Stimulated activated CD4-positive, alpha-beta T cell treated with anti-CD3 and anti-CD28 coated beads, Interleukin-2, amount 100 ng/mL, for 48 hours (primary cell): ENCODE data around the gene MLF1.

ENCODE experiments used
- DNase-seq, 2 donors: peaks; one replicate each; pipeline ENCODE4 v3.0.0-alpha.2; 2020

The MLF1 gene

DNA sequence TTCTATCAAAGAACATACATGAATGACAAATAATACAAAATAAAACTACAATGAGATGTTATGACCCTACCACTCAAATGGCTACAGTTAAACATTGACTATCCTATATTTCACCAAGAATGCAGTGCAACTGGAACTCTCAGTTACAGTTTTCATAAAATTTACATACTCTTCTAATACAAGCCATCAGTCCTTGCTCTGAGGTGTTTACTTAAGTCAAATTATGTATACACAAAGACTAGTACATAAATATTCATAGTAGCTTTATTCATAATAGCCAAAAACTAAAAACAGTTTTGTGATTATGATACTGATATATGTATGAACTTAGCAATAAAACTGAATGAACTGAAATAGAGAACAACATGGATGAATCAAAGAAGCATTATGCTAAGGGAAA, 19.2 kb downstream of the MLF1 start:
- DNase-seq = no peak

GRCh38 chr3:158600787-158601186, 29.8 kb downstream of the MLF1 start:
- DNase-seq = no peak

DNA sequence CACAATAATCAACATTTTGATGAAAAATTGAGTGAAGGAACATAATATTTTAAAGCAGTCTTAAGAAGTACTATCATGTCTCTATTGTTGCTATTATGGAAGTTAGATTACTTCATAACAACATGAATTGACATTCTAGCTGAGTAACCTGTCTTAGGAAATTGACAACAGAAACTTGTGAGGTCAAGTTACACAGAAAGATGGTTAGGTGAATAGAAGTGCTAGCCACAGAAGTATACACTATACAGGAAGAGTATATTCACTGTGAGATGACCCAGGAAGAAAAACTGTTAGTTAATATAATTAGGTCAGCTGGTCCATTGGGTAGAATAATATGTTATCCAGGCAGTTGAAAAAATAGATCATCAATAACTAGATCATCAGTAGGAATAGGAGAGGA, 31.2 kb downstream of the MLF1 start:
- no peak for DNase-seq

GRCh38 chr3:158617982-158618875, 47.2 kb downstream of the MLF1 start:
- no peak for DNase-seq

GRCh38 chr3:158625881-158626280, 54.9 kb downstream of the MLF1 start:
- DNase-seq = no peak

DNA sequence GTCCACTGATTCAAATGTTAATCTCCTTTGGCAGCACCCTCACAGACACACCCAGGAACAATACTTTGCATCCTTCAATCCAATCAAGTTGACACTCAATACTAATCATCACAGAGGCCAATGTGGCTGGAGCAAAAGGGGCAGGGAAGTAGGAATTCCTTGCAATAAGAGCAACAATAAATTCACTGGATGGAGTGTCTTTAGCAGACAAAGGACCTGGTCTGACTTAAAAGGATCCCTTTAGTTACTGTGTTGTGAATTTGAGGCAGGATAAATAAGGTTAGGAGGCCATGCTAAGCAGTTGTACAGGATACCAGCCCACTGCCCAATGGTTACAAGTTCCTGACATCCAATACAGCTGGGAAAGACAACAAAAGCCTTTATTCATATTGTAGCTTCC, 61.0 kb downstream of the MLF1 start:
- DNase-seq = no peak

- DNase-seq = no peak
These were observed 69.7 kb downstream of the MLF1 start for GRCh38 chr3:158640646-158641045.

DNA sequence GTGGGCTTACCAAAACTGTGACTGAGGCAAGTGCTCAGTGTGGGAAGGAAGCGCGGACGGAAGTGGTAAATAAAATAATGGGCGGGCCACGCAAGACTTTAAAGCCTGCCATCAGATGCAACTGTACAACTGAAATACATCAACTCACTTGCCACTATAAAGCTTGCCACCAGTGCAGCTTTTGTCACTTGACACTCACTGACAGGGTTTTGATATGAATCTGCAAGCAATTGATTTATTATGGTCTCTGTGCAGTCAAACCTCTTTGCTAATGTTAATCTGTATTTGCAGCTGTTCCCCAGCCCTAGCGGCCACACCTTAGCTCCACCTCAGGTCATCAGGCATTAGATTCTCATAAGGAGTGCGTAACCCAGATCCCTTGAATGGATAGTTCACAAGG, 71.0 kb downstream of the MLF1 start:
- DNase-seq = no peak

GRCh38 chr3:158642474-158643210, 71.6 kb downstream of the MLF1 start:
- no peak for DNase-seq

DNA sequence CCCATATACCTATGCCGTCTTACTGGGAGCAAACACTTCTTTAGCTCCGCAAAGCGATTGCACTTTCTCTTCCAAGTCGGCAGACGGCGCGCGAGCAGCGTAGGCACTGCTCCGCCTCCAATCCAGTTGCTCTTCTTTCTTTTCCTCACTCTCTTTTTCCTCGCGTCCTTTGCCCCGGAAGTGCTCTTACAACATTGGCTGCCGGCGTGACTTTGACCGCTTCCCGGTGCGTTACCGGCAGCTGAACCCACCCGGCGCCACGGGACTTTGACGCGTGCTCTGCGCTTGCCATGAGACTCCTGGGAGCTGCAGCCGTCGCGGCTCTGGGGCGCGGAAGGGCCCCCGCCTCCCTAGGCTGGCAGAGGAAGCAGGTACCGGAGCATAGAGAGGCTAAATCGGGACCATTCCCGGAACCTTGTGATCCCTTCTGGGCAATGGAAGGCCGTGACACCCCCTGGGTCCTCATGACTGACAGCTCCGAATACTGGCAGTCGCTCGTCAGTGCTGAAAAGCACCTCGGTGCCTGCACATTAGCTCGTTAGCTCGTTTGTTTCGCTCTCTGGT, 73.4 kb downstream of the MLF1 start, which contains the start of gene GFM1:
TSS of gene GFM1 (plus strand) at position 183 of the 564 bp plus-strand sequence. CDS start at position 291, 108 bp downstream.
- DNase-seq = peak; percentile 78 to 82

DNA sequence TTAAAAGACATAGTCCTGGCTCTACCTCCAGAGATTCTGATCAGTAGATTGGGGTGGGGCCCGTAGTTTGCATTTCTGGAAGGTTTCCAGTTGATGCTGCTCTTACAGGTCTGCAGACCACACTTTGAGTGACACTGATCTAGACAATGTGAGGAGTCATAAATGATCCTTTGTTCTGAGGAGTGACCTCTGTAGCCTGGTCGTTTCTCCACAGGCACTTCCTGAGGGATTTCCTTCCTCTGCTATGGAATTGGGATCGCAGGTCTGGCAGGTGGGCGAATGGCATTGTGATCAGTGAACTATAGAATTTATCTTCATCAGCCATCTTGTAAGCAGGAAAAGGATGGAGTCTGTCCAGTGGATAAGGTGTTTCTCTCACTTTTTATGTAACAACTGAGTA, 78.8 kb downstream of the MLF1 start:
- no peak for DNase-seq

- no peak for DNase-seq
These were observed 80.2 kb downstream of the MLF1 start for GRCh38 chr3:158651192-158651591.

DNA sequence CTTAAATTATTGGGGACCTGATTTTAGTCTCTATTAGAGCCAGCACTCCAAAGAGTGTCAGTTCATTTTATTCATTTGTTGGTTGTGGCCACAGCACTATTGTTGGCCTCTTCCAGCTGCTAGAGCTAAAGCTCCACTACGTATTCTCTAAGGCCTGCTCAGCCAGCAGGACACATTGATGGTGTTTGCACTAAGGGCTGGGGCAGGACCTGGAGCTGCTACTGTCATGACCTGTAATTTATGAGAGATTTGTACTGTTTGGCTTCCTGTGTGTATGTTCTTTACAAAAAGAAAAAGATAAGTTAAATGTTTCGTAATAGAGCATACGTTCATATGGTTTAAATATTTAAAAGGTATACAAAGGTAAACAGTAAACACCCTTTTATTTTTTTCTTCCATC, 81.5 kb downstream of the MLF1 start:
- DNase-seq = no peak
